ENCODE results near the gene CNTNAP2.

CNTNAP2 gene

GRCh38 chr7:147658392-147658967 is 1541.9 kb downstream of the CNTNAP2 start:
- no peaks in the 10 kb centered on the region for H3K4me1 ChIP-seq (ENCODE audit: low read depth, poor library complexity, severe bottlenecking)
- H4K20me1 ChIP-seq (ENCODE audit: insufficient read depth): no peaks in the 10 kb centered on the region
- no peak overlapping the region for H3K4me3 ChIP-seq (IDR thresholded peaks at IDR 0.05; ENCODE audit: insufficient read depth, low read depth, low read length)
- H3K9ac ChIP-seq: no peak overlapping the region
- H3K27ac ChIP-seq: no peak overlapping the region
- no peaks in the 10 kb centered on the region for H3K27me3 ChIP-seq (ENCODE audit: insufficient read depth, low read depth)
- no peaks in the 10 kb centered on the region for H3K36me3 ChIP-seq (ENCODE audit: insufficient read depth)
- no peak overlapping the region for H2AFZ ChIP-seq (ENCODE audit: low read depth)
- TF ChIP-seq CTCF (conservative IDR thresholded peaks at IDR 0.05; ENCODE audit: low read depth, low read length): no peak
- no peaks in the 10 kb centered on the region for H3K79me2 ChIP-seq (ENCODE audit: insufficient read depth, low read depth)
- H3K4me2 ChIP-seq: no peak overlapping the region

GRCh38 chr7:147659036-147659995 is 1542.7 kb downstream of the CNTNAP2 start:
- Histone ChIP-seq H3K4me2 (no peak overlapping the region), H4K20me1 (ENCODE audit: insufficient read depth) (no peaks in the 10 kb centered on the region), H3K36me3 (ENCODE audit: insufficient read depth) (no peaks in the 10 kb centered on the region), H3K4me3 (IDR thresholded peaks at IDR 0.05; ENCODE audit: insufficient read depth, low read depth, low read length) (no peak overlapping the region), H3K27me3 (ENCODE audit: insufficient read depth, low read depth) (no peaks in the 10 kb centered on the region), H3K4me1 (ENCODE audit: low read depth, poor library complexity, severe bottlenecking) (no peaks in the 10 kb centered on the region), H2AFZ (ENCODE audit: low read depth) (no peak overlapping the region), H3K9ac (no peak overlapping the region), H3K79me2 (ENCODE audit: insufficient read depth, low read depth) (no peaks in the 10 kb centered on the region), H3K27ac (no peak overlapping the region)
- TF ChIP-seq CTCF (conservative IDR thresholded peaks at IDR 0.05; ENCODE audit: low read depth, low read length): no peak

DNA sequence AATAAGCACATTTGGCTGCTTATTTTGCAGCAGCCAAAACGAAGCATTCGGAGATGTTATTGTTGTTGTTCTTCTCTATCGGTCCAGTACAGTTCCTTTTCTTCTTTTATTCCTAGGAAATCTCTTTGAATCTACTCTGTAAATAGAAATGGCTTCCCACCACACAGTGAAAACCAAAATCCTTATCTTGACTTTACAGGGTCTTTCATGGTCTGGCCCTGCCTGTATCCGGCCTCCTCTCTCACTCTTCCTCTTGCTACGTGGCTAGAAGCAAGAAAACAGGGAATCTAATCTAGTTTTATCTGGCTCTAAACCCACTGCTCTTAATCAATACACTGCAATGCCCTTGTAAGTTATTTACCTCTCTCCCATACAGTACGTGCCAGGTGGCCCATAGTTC is 1547.9 kb downstream of the CNTNAP2 start:
- H3K4me3 ChIP-seq (IDR thresholded peaks at IDR 0.05; ENCODE audit: insufficient read depth, low read depth, low read length): no peak overlapping the region
- no peaks in the 10 kb centered on the region for H4K20me1 ChIP-seq (ENCODE audit: insufficient read depth)
- no peaks in the 10 kb centered on the region for H3K79me2 ChIP-seq (ENCODE audit: insufficient read depth, low read depth)
- H3K36me3 ChIP-seq (ENCODE audit: insufficient read depth): no peaks in the 10 kb centered on the region
- no peak overlapping the region for H3K27ac ChIP-seq
- H3K27me3 ChIP-seq (ENCODE audit: insufficient read depth, low read depth): no peaks in the 10 kb centered on the region
- H3K4me1 ChIP-seq (ENCODE audit: low read depth, poor library complexity, severe bottlenecking): no peaks in the 10 kb centered on the region
- H3K9ac ChIP-seq: no peak overlapping the region
- H2AFZ ChIP-seq (ENCODE audit: low read depth): no peak overlapping the region
- no peak for TF ChIP-seq CTCF (conservative IDR thresholded peaks at IDR 0.05; ENCODE audit: low read depth, low read length)
- no peak overlapping the region for H3K4me2 ChIP-seq

GRCh38 chr7:147670759-147671158 is 1554.2 kb downstream of the CNTNAP2 start:
- Histone ChIP-seq H3K4me2 (no peak overlapping the region), H3K4me3 (IDR thresholded peaks at IDR 0.05; ENCODE audit: insufficient read depth, low read depth, low read length) (no peak overlapping the region)

More at GRCh38 chr7:147670759-147671158, 1554.2 kb downstream of the CNTNAP2 start:
- Histone ChIP-seq H2AFZ (ENCODE audit: low read depth) (no peak overlapping the region), H3K9ac (no peak overlapping the region), H4K20me1 (ENCODE audit: insufficient read depth) (no peaks in the 10 kb centered on the region), H3K27ac (no peak overlapping the region), H3K4me1 (ENCODE audit: low read depth, poor library complexity, severe bottlenecking) (no peaks in the 10 kb centered on the region), H3K27me3 (ENCODE audit: insufficient read depth, low read depth) (no peaks in the 10 kb centered on the region), H3K79me2 (ENCODE audit: insufficient read depth, low read depth) (no peaks in the 10 kb centered on the region), H3K36me3 (ENCODE audit: insufficient read depth) (no peaks in the 10 kb centered on the region)
- TF ChIP-seq CTCF (conservative IDR thresholded peaks at IDR 0.05; ENCODE audit: low read depth, low read length): no peak

Measured in KMS-11 (cell line).